GM19463 (cell line): ENCODE data around the gene C9orf78.

Source experiments
- ATAC-seq: cut with Tn5 transposase; IDR thresholded peaks from one replicate; pipeline ENCODE4 v1.9.1; 2021; ENCODE audit warnings: mild to moderate bottlenecking, moderate library complexity; ENCODE audit not compliant: unreplicated experiment

The C9orf78 gene

GRCh38 chr9:129868023-129868871, 33.2 kb upstream of the C9orf78 start:
- ATAC-seq, result no peak

GRCh38 chr9:129867136-129868022, 32.3 kb upstream of the C9orf78 start:
- no peak for ATAC-seq

GRCh38 chr9:129866394-129867135, 31.5 kb upstream of the C9orf78 start:
- ATAC-seq, result no peak

GRCh38 chr9:129865668-129866320, 30.7 kb upstream of the C9orf78 start:
- ATAC-seq, result no peak

GRCh38 chr9:129864991-129865647, 30.0 kb upstream of the C9orf78 start:
- ATAC-seq, result no peak

- ATAC-seq, result no peak
Measured at GRCh38 chr9:129863059-129863690, 28.1 kb upstream of the C9orf78 start.

GRCh38 chr9:129861447-129861827, 26.4 kb upstream of the C9orf78 start:
- ATAC-seq, result no peak

- ATAC-seq, result no peak
Measured at GRCh38 chr9:129860653-129861446, 25.8 kb upstream of the C9orf78 start.

GRCh38 chr9:129858167-129858962, 23.3 kb upstream of the C9orf78 start:
- no peak for ATAC-seq

- no peak for ATAC-seq
Measured at GRCh38 chr9:129857207-129857606, 22.1 kb upstream of the C9orf78 start.

GRCh38 chr9:129854588-129855110, 19.6 kb upstream of the C9orf78 start:
- ATAC-seq, result no peak

GRCh38 chr9:129853614-129854013, 18.5 kb upstream of the C9orf78 start:
- ATAC-seq, result no peak

- no peak for ATAC-seq
Measured at GRCh38 chr9:129852579-129852978, 17.5 kb upstream of the C9orf78 start.

- no peak for ATAC-seq
Measured at GRCh38 chr9:129851821-129852220, 16.7 kb upstream of the C9orf78 start.

GRCh38 chr9:129850821-129851550, 15.9 kb upstream of the C9orf78 start:
- ATAC-seq, result no peak

GRCh38 chr9:129849901-129850300, 14.8 kb upstream of the C9orf78 start:
- no peak for ATAC-seq
